ENCODE data around the gene ALG3. TPM values are rescaled to one million over a fixed set of nuclear protein-coding genes. Genes with fewer than 3 reads are reported as not detected.

The ALG3 gene
- total RNA-seq, 3 donors from 2014 or later (not counting 1 experiment from before 2014, with no cell fraction given): 18.4 to 21.8 (median 20.4) TPM

DNA sequence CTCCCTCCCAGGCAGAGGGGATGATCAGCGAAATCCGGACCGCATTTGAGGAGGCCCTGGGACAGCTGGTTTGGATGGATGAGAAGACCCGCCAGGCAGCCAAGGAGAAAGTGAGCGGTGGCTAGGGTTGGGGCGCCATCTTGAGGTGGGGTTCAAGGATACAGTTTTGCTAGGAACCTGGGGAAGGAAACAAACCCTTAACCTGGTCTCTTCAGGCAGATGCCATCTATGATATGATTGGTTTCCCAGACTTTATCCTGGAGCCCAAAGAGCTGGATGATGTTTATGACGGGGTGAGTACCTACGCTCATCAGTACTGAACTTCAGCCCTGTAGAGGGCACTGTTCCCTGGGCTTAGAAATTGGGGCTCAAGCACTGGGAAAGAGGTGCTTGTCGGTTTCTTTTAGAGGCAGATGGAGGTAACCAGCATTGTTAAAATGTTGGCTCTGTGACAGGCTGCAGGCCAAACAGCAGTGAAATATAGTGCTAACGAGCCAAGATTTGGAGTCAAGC, 40.7 kb upstream of the ALG3 start:
- Histone ChIP-seq H3K9me3 (ENCODE audit: control insufficient read depth, insufficient read depth, low read length) (no peaks in the 10 kb centered on the region), H3K4me1 (ENCODE audit: control insufficient read depth, insufficient read depth, low read length) (no peaks in the 10 kb centered on the region), H3K4me3 (ENCODE audit: low read length) (no peak overlapping the region), H3K27ac (ENCODE audit: low read length) (no peak overlapping the region), H3K36me3 (ENCODE audit: control insufficient read depth, insufficient read depth, low read length) (no peaks in the 10 kb centered on the region), H3K27me3 (ENCODE audit: control insufficient read depth, insufficient read depth, low read length) (no peaks in the 10 kb centered on the region)
- H3K27ac Mint-ChIP-seq: no peak overlapping the region
- H3K4me1 Mint-ChIP-seq: no peaks in the 10 kb centered on the region
- ATAC-seq: peak; percentile 53 to 63 (median 62)
- peak; percentile 28 to 71 for DNase-seq
- TF ChIP-seq, protein P1, sequence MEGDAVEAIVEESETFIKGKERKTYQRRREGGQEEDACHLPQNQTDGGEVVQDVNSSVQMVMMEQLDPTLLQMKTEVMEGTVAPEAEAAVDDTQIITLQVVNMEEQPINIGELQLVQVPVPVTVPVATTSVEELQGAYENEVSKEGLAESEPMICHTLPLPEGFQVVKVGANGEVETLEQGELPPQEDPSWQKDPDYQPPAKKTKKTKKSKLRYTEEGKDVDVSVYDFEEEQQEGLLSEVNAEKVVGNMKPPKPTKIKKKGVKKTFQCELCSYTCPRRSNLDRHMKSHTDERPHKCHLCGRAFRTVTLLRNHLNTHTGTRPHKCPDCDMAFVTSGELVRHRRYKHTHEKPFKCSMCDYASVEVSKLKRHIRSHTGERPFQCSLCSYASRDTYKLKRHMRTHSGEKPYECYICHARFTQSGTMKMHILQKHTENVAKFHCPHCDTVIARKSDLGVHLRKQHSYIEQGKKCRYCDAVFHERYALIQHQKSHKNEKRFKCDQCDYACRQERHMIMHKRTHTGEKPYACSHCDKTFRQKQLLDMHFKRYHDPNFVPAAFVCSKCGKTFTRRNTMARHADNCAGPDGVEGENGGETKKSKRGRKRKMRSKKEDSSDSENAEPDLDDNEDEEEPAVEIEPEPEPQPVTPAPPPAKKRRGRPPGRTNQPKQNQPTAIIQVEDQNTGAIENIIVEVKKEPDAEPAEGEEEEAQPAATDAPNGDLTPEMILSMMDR (IDR thresholded peaks at IDR 0.05): peak; percentile 46
- H3K4me3 Mint-ChIP-seq: no peak overlapping the region
- peaks cover 14 to 20% of the 10 kb centered on the region in 2 donors for H3K27me3 Mint-ChIP-seq (ENCODE audit: low read depth in 2 of 2)
- H3K36me3 Mint-ChIP-seq: no peaks in the 10 kb centered on the region
- intact Hi-C loops (cut with micrococcal nuclease): loop anchor here (2.0 to 5.0 kb wide), 2 partner anchors 63 to 392 kb away; no protein-coding TSS in a partner anchor
- WGBS (ENCODE audit: insufficient coverage): 20% methylated on average over 10 of the region's 10 CpGs
- no peaks in the 10 kb centered on the region for H3K9me3 Mint-ChIP-seq

DNA sequence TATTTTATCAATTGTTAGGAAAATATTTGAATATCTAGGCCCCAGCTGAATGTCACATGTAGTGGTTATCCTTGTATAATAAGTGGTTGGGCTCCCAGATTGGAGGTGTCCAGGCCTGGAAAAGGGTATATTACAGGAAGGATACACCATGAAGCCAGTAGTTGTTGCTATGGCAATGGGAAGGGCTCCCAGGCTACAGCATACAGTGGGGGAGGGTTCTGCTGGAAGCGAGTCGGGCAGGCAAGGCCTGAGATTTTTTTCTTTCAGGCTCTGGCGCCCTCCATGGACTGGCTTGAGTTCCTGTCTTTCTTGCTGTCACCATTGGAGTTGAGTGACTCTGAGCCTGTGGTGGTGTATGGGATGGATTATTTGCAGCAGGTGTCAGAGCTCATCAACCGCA, 35.9 kb upstream of the ALG3 start:
- H3K4me3 Mint-ChIP-seq: no peak overlapping the region

DNA sequence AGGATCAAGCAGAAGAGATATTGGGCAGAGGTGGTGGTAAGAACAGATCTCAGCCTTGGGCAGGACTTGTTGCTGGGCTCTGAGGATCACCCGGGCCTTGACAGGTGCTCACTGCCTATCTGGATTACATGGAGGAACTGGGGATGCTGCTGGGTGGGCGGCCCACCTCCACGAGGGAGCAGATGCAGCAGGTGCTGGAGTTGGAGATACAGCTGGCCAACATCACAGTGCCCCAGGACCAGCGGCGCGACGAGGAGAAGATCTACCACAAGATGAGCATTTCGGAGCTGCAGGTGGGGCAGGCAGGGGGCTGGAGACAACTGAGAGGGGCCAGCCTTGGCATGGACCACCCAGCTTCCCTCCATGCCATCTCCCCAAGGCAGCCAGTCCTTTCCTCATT, 34.9 kb upstream of the ALG3 start:
- WGBS (ENCODE audit: insufficient coverage): 94% methylated on average over 8 of the region's 8 CpGs
- Histone ChIP-seq H3K36me3 (ENCODE audit: control insufficient read depth, insufficient read depth, low read length) (no peaks in the 10 kb centered on the region), H3K27ac (ENCODE audit: low read length) (no peak overlapping the region), H3K27me3 (ENCODE audit: control insufficient read depth, insufficient read depth, low read length) (no peaks in the 10 kb centered on the region), H3K4me3 (ENCODE audit: low read length) (no peak overlapping the region), H3K4me1 (ENCODE audit: control insufficient read depth, insufficient read depth, low read length) (no peaks in the 10 kb centered on the region), H3K9me3 (ENCODE audit: control insufficient read depth, insufficient read depth, low read length) (no peaks in the 10 kb centered on the region)
- no peak overlapping the region for H3K27ac Mint-ChIP-seq
- no peak overlapping the region for H3K4me3 Mint-ChIP-seq
- ATAC-seq (no peak), DNase-seq (no peak)
- H3K36me3 Mint-ChIP-seq: no peaks in the 10 kb centered on the region
- H3K27me3 Mint-ChIP-seq (ENCODE audit: low read depth in 2 of 2): peaks cover 22 to 40% of the 10 kb centered on the region in 2 donors
- H3K9me3 Mint-ChIP-seq: no peaks in the 10 kb centered on the region
- TF ChIP-seq, protein P1 (IDR thresholded peaks at IDR 0.05): no peak
- intact Hi-C loops (cut with micrococcal nuclease): no loop called here
- no peaks in the 10 kb centered on the region for H3K4me1 Mint-ChIP-seq

More for the DNA sequence above, 35.9 kb upstream of the ALG3 start:
- DNase-seq (peak in 1 of 2 donors; percentile 41), ATAC-seq (peak in 1 of 3 donors; percentile 38)
- intact Hi-C loops (cut with micrococcal nuclease): loop anchor here (5.0 kb wide), 1 partner anchor 387 kb away; no protein-coding TSS in a partner anchor
- Histone ChIP-seq H3K27ac (ENCODE audit: low read length) (no peak overlapping the region), H3K36me3 (ENCODE audit: control insufficient read depth, insufficient read depth, low read length) (no peaks in the 10 kb centered on the region), H3K4me3 (ENCODE audit: low read length) (no peak overlapping the region), H3K27me3 (ENCODE audit: control insufficient read depth, insufficient read depth, low read length) (no peaks in the 10 kb centered on the region), H3K4me1 (ENCODE audit: control insufficient read depth, insufficient read depth, low read length) (no peaks in the 10 kb centered on the region), H3K9me3 (ENCODE audit: control insufficient read depth, insufficient read depth, low read length) (no peaks in the 10 kb centered on the region)
- H3K36me3 Mint-ChIP-seq: no peaks in the 10 kb centered on the region
- WGBS (ENCODE audit: insufficient coverage): 42% methylated on average over 4 of the region's 4 CpGs
- no peaks in the 10 kb centered on the region for H3K9me3 Mint-ChIP-seq
- no peaks in the 10 kb centered on the region for H3K4me1 Mint-ChIP-seq
- TF ChIP-seq, protein P1 (IDR thresholded peaks at IDR 0.05): no peak
- peaks cover 17 to 33% of the 10 kb centered on the region in 2 donors for H3K27me3 Mint-ChIP-seq (ENCODE audit: low read depth in 2 of 2)
- no peak overlapping the region for H3K27ac Mint-ChIP-seq

DNA sequence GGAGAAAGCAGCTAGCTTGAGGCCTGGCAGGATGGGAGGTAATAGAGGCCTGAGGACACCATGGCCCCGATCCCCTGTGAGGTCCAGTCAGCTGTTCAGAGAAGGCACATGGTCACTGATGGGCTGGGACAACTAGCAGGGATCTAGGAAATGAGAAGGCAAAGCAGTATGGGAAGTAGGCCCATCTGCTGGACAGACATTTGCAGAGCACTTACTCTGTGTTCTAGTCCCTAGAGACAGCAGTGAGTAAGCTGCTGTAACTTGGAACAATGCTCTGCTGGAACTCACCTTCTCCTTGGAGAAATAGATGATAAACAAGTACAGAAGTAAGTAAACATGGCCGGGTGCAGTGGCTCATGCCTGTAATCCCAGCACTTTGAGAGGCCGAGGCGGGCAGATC, 34.2 kb upstream of the ALG3 start:
- Histone ChIP-seq H3K36me3 (ENCODE audit: control insufficient read depth, insufficient read depth, low read length) (no peaks in the 10 kb centered on the region), H3K27ac (ENCODE audit: low read length) (no peak overlapping the region), H3K27me3 (ENCODE audit: control insufficient read depth, insufficient read depth, low read length) (no peaks in the 10 kb centered on the region), H3K4me1 (ENCODE audit: control insufficient read depth, insufficient read depth, low read length) (no peaks in the 10 kb centered on the region), H3K4me3 (ENCODE audit: low read length) (no peak overlapping the region), H3K9me3 (ENCODE audit: control insufficient read depth, insufficient read depth, low read length) (no peaks in the 10 kb centered on the region)
- H3K9me3 Mint-ChIP-seq: no peaks in the 10 kb centered on the region
- H3K36me3 Mint-ChIP-seq: no peaks in the 10 kb centered on the region
- WGBS (ENCODE audit: insufficient coverage): 89% methylated on average over 2 of the region's 4 CpGs
- no peak overlapping the region for H3K27ac Mint-ChIP-seq
- H3K4me3 Mint-ChIP-seq: no peak overlapping the region
- TF ChIP-seq, protein P1 (IDR thresholded peaks at IDR 0.05): no peak
- no peak for DNase-seq
- H3K27me3 Mint-ChIP-seq (ENCODE audit: low read depth in 2 of 2): peaks cover 26 to 44% of the 10 kb centered on the region in 2 donors
- no peak for ATAC-seq
- intact Hi-C loops (cut with micrococcal nuclease): no loop called here
- H3K4me1 Mint-ChIP-seq: no peaks in the 10 kb centered on the region
